Measurements from ENCODE around the gene GMEB1.
A peak's percentile ranks its signal among the peaks of the same experiment; 100 is the strongest.
"Not testable (repeated sequence)": the region's sequence is repeated elsewhere in the genome, so short reads cannot be mapped to it uniquely, and the experiment has no call there.

Gene GMEB1

DNA sequence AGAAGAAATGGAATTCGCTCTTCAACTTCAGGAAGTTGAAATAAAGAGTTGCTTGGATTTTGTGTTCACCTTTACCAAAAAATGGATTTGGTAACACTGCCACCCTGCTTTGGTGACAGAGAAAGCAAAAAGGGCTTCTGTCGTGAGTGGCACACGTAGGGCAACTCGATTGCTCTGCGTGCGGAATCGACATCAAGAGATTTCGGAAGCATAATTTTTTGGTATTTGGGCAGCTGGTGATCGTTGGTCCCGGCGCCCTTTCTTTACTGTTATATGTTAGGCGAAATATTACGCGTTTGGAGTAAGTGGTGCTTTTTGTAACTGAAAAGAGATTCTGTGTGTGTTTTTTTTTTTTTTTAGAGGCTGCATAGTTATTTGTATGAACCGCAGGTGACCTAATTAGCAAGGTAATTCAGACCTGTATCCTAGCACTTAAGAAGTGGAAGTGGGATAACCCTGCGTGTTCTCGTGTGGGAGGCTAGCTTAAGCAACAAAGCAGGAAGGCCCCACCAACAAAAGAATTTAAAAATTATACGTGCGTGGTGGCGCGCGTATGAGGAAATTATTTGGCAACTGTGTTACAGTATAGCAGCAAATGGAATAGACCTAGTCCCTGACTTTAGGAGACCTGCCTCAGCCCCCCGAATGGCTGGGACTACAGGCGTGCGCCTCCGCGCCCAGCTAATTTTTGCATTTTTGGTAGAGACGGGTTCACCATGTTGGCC is 19.9 kb upstream of the GMEB1 start, which contains the start of gene RNU11:
RNU11 (plus strand) TSS at position 127 of the 725 bp plus-strand sequence.
- no peaks in the 10 kb centered on the region for H3K36me3 ChIP-seq (ENCODE audit: insufficient read depth, low read depth, low read length)
- H3K9ac ChIP-seq (ENCODE audit: low read depth, low read length), result peak within 1 kb of the TSS; percentile 90

DNA sequence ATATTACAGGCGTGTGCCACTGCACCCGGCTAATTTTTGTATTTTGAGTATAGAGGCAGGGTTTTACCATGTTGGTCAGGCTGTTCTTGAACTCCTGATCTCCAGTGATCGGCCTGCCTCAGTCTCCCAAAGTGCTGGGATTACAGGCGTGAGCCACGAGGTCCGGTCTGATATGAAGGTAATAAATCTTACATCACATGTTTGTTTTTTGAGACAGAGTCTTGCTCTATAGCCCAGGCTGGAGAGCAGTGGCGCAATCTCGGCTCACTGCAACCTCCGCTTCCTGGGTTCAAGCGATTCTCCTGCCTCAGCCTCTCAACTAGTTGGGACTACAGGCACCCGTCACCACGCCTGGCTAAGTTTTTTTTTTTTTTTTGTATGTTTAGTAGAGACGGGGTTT is 15.5 kb upstream of the GMEB1 start:
- H3K4me1 ChIP-seq (ENCODE audit: insufficient read depth, low read length); H3K9ac ChIP-seq (ENCODE audit: low read depth, low read length); H3K27ac ChIP-seq (ENCODE audit: low read length); H3K27me3 ChIP-seq (ENCODE audit: insufficient read depth, low read length); H3K9me3 ChIP-seq (ENCODE audit: insufficient read depth, low read depth, low read length); H3K36me3 ChIP-seq (ENCODE audit: insufficient read depth, low read depth, low read length); H3K4me3 ChIP-seq (ENCODE audit: low read length): not testable (repeated sequence)

More for the DNA sequence above, 19.9 kb upstream of the GMEB1 start, which contains the start of gene RNU11:
- Histone ChIP-seq H3K9me3 (ENCODE audit: insufficient read depth, low read depth, low read length) (no peaks in the 10 kb centered on the region), H3K4me1 (ENCODE audit: insufficient read depth, low read length) (no peaks in the 10 kb centered on the region), H3K27me3 (ENCODE audit: insufficient read depth, low read length) (no peaks in the 10 kb centered on the region), H3K27ac (ENCODE audit: low read length) (peak within 1 kb of the TSS; percentile 95), H3K4me3 (ENCODE audit: low read length) (peak within 1 kb of the TSS; percentile 62)

DNA sequence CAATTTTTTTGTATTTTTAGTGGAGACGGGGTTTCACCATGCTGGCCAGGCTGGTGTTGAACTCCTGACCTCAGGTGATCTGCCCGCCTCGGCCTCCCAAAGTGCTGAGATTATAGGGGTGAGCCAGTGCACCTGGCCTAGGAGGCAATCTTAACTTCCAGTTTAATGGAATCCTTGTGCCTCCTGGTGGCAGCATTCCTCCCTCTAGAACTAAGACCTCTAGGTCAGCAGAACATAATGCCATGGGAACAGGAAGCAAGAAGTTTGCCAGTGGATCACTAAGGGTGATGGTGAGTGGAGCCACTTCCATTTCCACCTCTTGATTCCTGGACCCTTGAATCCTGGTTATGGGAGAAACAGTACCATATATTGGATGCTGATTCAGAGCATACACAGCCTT is 14.7 kb upstream of the GMEB1 start:
- not testable (repeated sequence) for H3K4me1 ChIP-seq (ENCODE audit: insufficient read depth, low read length); H3K36me3 ChIP-seq (ENCODE audit: insufficient read depth, low read depth, low read length); H3K27me3 ChIP-seq (ENCODE audit: insufficient read depth, low read length); H3K9ac ChIP-seq (ENCODE audit: low read depth, low read length); H3K4me3 ChIP-seq (ENCODE audit: low read length); H3K27ac ChIP-seq (ENCODE audit: low read length); H3K9me3 ChIP-seq (ENCODE audit: insufficient read depth, low read depth, low read length)

DNA sequence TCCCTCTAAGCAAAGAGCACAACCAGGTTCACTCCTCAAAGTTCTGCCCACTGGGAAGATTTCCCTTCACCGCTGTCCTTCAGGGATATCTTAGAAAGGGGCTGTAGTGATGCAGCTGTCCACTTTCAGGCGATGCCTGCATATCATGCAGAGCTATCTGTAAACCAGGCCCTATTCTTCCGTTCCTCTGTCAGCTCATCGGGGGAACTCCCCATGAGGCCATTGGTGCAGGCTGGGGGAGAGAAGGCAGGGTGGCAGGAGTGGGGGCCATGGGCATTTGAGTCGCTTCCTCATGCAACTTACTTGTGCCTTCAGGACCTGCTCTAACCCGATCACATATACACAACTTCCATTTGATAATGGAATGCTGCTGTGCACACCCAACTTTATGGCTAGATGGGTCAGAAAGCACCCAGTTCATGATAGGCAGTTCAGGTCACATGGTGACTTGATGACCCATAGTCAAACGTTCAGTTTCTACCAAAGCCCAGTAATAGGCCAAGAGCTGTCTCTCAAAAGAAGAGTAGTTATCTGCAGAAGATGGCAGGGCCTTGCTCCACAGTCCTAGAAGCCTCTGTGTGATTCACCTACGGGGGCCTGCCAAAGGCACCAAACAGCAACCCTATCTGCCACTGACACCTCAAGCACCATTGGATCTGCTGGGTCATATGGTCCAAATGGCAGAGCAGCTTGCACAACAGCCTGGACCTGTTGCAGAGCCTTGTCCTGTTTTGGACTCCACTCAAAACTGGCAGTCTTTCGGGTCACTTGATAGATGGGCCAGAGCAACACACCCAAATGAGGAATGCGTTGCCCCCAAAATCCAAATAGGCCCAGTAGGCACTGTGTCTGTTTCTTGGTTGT is 12.9 kb upstream of the GMEB1 start:
- not testable (repeated sequence) for H3K9me3 ChIP-seq (ENCODE audit: insufficient read depth, low read depth, low read length); H3K4me3 ChIP-seq (ENCODE audit: low read length); H3K36me3 ChIP-seq (ENCODE audit: insufficient read depth, low read depth, low read length); H3K27me3 ChIP-seq (ENCODE audit: insufficient read depth, low read length); H3K9ac ChIP-seq (ENCODE audit: low read depth, low read length); H3K27ac ChIP-seq (ENCODE audit: low read length); H3K4me1 ChIP-seq (ENCODE audit: insufficient read depth, low read length)

DNA sequence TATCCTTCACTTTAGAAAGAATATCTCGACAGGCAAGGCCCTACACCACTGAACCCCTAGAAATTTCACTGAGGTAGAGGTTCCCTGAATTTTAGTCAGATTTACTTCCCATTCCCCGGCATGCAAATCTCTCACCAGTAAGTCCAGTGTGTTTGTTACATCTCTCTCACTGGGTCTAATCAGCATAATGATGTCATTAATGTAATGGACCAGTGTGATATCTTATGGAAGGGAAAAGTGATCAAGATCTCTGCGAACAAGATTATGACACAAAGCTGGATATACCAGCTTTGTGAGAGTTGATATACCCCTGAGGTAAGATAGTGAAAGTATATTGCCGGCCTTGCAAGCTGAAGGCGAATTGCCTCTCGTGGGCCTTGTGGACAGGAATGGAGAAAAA is 12.2 kb upstream of the GMEB1 start:
- Histone ChIP-seq H3K9ac (ENCODE audit: low read depth, low read length) (no peak overlapping the region), H3K4me3 (ENCODE audit: low read length) (no peak overlapping the region), H3K4me1 (ENCODE audit: insufficient read depth, low read length) (no peaks in the 10 kb centered on the region), H3K27ac (ENCODE audit: low read length) (no peak overlapping the region), H3K27me3 (ENCODE audit: insufficient read depth, low read length) (no peaks in the 10 kb centered on the region), H3K9me3 (ENCODE audit: insufficient read depth, low read depth, low read length) (no peaks in the 10 kb centered on the region), H3K36me3 (ENCODE audit: insufficient read depth, low read depth, low read length) (no peaks in the 10 kb centered on the region)

DNA sequence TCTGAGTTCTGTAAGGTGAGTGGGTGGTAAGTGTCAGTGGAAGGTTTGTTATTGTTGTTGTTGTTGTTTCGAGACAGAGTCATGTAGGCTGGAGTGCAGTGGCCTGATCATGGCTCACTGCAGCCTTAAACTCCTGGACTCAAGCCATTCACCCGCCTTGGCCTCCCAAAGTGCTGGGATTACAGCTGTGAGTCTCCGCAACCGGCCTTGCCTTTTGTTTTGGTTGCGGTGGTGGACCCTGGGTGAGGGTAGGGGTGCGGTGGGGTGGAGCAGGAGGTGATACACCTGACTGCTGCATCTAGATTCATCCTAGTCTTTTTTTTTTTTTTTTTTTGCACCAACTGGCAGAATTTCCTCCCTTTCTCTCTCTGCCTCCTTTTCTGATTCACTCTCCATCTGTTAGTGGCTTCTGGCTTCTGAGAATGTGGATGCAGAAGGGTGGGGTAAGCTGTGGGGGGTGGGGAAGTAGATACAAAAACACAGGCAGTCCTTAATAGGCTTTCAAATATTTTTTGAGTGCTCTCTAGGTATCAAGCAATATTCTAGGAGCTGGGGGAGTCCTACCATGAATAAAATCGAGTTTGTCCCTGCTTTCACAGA is 4.6 kb upstream of the GMEB1 start:
- no peaks in the 10 kb centered on the region; the same call in 1 of the 2 replicates for H3K4me1 ChIP-seq (ENCODE audit: insufficient read depth, low read length)
- H3K36me3 ChIP-seq (ENCODE audit: insufficient read depth, low read depth, low read length), result no peaks in the 10 kb centered on the region
- H3K27me3 ChIP-seq (ENCODE audit: insufficient read depth, low read length), result no peaks in the 10 kb centered on the region
- no peaks in the 10 kb centered on the region for H3K9me3 ChIP-seq (ENCODE audit: insufficient read depth, low read depth, low read length)
- H3K9ac ChIP-seq (ENCODE audit: low read depth, low read length), result no peak overlapping the region
- no peak overlapping the region for H3K4me3 ChIP-seq (ENCODE audit: low read length)
- H3K27ac ChIP-seq (ENCODE audit: low read length), result no peak overlapping the region

DNA sequence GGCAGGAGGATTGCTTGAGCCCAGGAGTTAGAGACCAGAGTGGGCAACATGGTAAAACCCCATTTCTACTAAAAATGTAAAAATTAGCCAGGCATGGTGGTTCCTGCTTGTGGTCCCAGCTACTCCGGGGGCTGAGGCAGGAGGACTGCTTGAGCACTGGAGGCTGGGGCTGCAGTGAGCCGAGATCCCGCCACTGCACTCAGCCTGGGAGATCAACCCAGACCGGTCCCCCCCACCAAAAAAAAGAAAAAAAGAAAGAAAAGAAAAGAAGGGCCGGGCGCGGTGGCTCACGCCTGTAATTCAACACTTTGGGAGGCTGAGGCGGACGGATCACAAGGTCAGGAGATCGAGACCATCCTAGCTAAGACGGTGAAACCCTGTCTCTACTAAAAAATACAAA is 1.8 kb upstream of the GMEB1 start:
- no peak overlapping the region for H3K9ac ChIP-seq (ENCODE audit: low read depth, low read length)
- H3K27ac ChIP-seq (ENCODE audit: low read length), result no peak overlapping the region

DNA sequence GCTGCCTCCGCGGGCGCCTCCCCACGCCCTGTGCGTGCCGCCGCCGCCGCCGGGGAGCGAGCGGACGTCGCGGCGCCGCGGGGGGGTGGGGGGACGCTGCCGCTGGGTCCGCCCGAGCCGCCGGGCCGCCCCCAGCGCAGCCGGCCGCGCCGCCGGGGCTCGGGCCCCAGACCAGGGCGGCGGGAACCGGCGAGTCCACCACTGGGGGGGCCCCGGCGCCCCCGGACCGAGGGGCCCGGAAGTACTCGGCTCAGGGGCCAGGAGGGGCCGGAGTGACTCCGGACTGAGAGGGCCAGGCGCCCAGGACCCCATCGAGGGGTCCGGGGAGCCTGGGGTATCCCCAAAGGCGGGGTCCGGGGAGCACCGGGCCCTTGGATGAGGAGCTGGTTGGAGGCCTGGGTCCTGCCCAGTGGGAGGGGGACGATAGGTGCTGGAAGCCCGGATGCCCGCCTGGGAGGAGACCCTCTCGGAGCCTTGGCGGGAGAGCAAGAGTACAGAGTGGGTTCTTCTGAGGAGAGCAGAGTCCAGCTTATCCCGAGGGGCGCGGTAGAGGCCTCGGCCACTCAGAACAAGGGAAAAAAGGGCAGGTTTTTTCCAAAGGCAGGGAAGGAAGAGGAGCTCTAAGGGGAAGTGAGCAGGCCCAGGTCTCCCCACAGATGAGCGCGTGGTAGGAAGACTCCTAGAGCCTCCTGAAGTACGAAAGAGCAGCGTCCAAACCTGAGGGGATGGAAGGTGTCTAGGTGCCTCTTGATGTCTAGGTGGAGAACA is 556 bp downstream of the GMEB1 start:
- Histone ChIP-seq H3K36me3 (ENCODE audit: insufficient read depth, low read depth, low read length) (no peaks in the 10 kb centered on the region), H3K27ac (ENCODE audit: low read length) (peak overlapping the region; percentile 82), H3K4me1 (ENCODE audit: insufficient read depth, low read length) (no peaks in the 10 kb centered on the region; the same call in 1 of the 2 replicates), H3K27me3 (ENCODE audit: insufficient read depth, low read length) (no peaks in the 10 kb centered on the region), H3K9me3 (ENCODE audit: insufficient read depth, low read depth, low read length) (no peaks in the 10 kb centered on the region), H3K4me3 (ENCODE audit: low read length) (peak overlapping the region; percentile 80), H3K9ac (ENCODE audit: low read depth, low read length) (peak overlapping the region; percentile 90)

More for the DNA sequence above, 1.8 kb upstream of the GMEB1 start:
- no peaks in the 10 kb centered on the region for H3K27me3 ChIP-seq (ENCODE audit: insufficient read depth, low read length)
- no peaks in the 10 kb centered on the region; the same call in 1 of the 2 replicates for H3K4me1 ChIP-seq (ENCODE audit: insufficient read depth, low read length)
- no peak overlapping the region for H3K4me3 ChIP-seq (ENCODE audit: low read length)
- no peaks in the 10 kb centered on the region for H3K36me3 ChIP-seq (ENCODE audit: insufficient read depth, low read depth, low read length)
- no peaks in the 10 kb centered on the region for H3K9me3 ChIP-seq (ENCODE audit: insufficient read depth, low read depth, low read length)

DNA sequence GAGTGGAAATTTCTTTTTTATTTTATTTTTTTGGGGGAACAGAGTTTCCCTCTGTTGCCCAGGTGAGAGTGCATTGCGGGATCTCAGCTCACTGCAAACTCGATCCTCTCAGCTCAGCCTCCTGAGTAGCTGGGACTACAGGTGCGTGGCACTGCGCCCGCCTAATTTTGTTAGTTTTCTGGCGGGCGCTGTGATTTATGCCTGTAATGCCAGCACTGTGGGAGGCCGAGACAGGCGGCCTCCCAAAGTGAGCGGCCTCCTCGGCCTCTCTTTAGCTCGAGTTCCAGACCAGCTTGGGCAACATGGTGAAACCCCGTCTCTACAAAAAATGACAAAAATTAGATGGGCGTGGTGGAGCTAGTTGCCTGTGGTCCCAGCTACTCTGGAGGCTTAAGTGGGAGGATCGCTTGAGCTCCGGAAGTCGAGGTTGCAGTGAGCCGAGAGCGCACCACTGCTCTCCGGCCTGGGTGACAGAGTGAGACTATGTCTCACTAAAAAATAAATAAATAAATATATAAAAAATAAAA is 2.7 kb downstream of the GMEB1 start:
- Histone ChIP-seq H3K27ac (ENCODE audit: low read length) (no peak overlapping the region), H3K9me3 (ENCODE audit: insufficient read depth, low read depth, low read length) (no peaks in the 10 kb centered on the region), H3K27me3 (ENCODE audit: insufficient read depth, low read length) (no peaks in the 10 kb centered on the region), H3K4me1 (ENCODE audit: insufficient read depth, low read length) (peaks cover 3% of the 10 kb centered on the region), H3K36me3 (ENCODE audit: insufficient read depth, low read depth, low read length) (no peaks in the 10 kb centered on the region), H3K4me3 (ENCODE audit: low read length) (no peak overlapping the region), H3K9ac (ENCODE audit: low read depth, low read length) (no peak overlapping the region)

DNA sequence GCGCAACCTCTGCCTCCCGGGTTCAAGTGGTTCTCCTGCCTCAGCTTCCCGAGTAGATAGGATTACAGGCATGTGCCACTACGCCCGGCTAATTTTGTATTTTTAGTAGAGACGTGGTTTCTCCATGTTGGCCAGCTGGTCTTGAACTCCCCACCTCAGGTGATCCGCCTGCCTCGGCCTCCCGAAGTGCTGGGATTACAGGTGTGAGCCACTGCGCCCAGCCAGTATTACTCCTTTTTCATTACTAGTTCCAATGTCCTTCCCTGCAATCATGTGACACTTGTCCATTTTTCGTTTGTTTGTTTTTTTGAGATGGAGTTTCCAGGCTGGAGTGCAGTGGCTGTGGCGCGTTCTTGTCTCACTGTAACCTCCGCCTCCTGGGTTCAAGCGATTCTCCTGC is 4.4 kb downstream of the GMEB1 start:
- not testable (repeated sequence) for H3K27ac ChIP-seq (ENCODE audit: low read length); H3K9me3 ChIP-seq (ENCODE audit: insufficient read depth, low read depth, low read length); H3K36me3 ChIP-seq (ENCODE audit: insufficient read depth, low read depth, low read length); H3K9ac ChIP-seq (ENCODE audit: low read depth, low read length); H3K27me3 ChIP-seq (ENCODE audit: insufficient read depth, low read length); H3K4me1 ChIP-seq (ENCODE audit: insufficient read depth, low read length); H3K4me3 ChIP-seq (ENCODE audit: low read length)

DNA sequence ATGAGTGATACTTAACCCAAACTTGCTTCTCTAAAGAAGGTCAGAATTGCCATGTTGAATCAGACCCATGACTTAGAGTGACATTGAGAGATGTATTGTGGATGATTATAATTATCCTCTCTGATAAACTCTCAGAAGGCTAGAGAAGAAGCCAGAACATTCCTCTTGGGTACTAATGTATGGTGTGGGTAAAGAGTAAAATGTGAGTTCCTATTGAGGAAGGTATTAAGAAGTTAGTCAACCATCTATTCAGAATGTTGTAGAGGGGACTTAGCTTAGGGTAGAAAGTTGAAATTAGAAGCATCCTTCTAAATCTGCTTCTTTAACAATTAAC is 7.3 kb downstream of the GMEB1 start:
- Histone ChIP-seq H3K27me3 (ENCODE audit: insufficient read depth, low read length) (no peaks in the 10 kb centered on the region), H3K9me3 (ENCODE audit: insufficient read depth, low read depth, low read length) (no peaks in the 10 kb centered on the region), H3K36me3 (ENCODE audit: insufficient read depth, low read depth, low read length) (peaks cover under 1% of the 10 kb centered on the region; the same call in 1 of the 2 replicates), H3K4me3 (ENCODE audit: low read length) (no peak overlapping the region), H3K9ac (ENCODE audit: low read depth, low read length) (no peak overlapping the region; the same call in 1 of the 2 replicates), H3K27ac (ENCODE audit: low read length) (no peak overlapping the region), H3K4me1 (ENCODE audit: insufficient read depth, low read length) (peaks cover 3% of the 10 kb centered on the region; the same call in 1 of the 2 replicates)
